ENCODE data around the gene KIAA1958. TPM values are rescaled to one million over a fixed set of nuclear protein-coding genes. Genes with fewer than 3 reads are reported as not detected.

KIAA1958 gene
- total RNA-seq, 1 donor from 2014 or later, result 12.0 TPM

DNA sequence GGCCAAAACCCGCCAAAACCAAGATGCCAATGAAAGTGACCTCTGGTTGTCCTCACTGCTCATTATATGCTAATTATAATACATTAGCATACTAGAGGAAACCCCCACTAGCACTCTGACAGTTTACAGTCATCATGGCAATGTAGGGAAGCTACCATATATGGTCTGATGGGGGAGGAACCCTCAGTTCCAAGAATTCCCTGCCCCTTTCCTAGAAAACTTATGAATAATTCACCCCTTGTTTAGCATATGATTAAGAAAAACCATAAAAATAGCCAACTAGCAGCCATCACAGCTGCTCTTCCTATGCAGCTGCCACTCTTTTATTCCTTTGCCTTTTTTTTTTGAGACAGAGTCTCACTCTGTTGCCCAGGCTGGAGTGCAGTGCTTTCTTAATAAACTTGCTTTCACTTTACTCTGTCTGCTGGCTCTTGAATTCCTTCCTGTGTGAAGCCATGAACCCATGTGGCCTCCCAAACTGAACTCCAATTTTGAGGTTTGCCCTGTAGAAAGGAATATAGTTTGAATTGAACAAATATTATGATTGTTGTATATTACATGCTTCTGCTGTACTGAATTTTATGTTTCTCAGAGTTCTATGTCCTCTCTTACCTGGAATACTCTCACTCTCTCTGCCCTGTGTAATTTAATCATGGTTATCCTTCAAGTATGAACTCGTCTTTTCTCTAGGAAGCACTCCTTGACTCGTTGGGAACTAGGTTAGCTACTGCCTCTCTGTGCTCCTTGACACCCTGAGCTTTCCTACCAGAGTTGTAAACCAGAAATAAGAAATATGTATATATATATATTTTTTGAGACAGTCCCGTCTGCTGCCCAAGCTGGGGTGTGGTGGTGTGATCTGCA lies 59.8 kb downstream of the KIAA1958 start:
- no peak overlapping the region for H2AFZ ChIP-seq (ENCODE audit: low read depth, low read length)
- Mint-ChIP-seq H3K9me3 (ENCODE audit: unreplicated experiment) (no peaks in the 10 kb centered on the region), H3K4me1 (ENCODE audit: low read depth, unreplicated experiment) (peaks cover 14% of the 10 kb centered on the region), H3K27me3 (ENCODE audit: low read depth, unreplicated experiment) (no peaks in the 10 kb centered on the region), H3K36me3 (ENCODE audit: low read depth, unreplicated experiment) (no peaks in the 10 kb centered on the region), H3K27ac (ENCODE audit: unreplicated experiment) (peak overlapping the region; percentile 64), H3K4me3 (ENCODE audit: unreplicated experiment) (no peak overlapping the region)
- H3K4me3 ChIP-seq (ENCODE audit: insufficient read depth, low read depth, low read length), result no peak overlapping the region
- no peak overlapping the region for H3K9ac ChIP-seq (ENCODE audit: low read length)
- no peaks in the 10 kb centered on the region for H3K36me3 ChIP-seq (ENCODE audit: insufficient read depth, low read length)
- H3K4me2 ChIP-seq (ENCODE audit: low read length), result no peak overlapping the region
- H3K27me3 ChIP-seq (ENCODE audit: insufficient read depth, low read length), result no peaks in the 10 kb centered on the region
- peaks cover 3% of the 10 kb centered on the region for H3K79me2 ChIP-seq (ENCODE audit: insufficient read depth, low read length)
- FAIRE-seq (no peak), DNase-seq (ENCODE audit: low read depth) (peak; percentile 70)
- no peaks in the 10 kb centered on the region for H4K20me1 ChIP-seq (ENCODE audit: insufficient read depth, low read length)
- no peak for TF ChIP-seq EZH2 (IDR thresholded peaks at IDR 0.05; ENCODE audit: insufficient read depth, low read length)
- TF ChIP-seq, protein P1, sequence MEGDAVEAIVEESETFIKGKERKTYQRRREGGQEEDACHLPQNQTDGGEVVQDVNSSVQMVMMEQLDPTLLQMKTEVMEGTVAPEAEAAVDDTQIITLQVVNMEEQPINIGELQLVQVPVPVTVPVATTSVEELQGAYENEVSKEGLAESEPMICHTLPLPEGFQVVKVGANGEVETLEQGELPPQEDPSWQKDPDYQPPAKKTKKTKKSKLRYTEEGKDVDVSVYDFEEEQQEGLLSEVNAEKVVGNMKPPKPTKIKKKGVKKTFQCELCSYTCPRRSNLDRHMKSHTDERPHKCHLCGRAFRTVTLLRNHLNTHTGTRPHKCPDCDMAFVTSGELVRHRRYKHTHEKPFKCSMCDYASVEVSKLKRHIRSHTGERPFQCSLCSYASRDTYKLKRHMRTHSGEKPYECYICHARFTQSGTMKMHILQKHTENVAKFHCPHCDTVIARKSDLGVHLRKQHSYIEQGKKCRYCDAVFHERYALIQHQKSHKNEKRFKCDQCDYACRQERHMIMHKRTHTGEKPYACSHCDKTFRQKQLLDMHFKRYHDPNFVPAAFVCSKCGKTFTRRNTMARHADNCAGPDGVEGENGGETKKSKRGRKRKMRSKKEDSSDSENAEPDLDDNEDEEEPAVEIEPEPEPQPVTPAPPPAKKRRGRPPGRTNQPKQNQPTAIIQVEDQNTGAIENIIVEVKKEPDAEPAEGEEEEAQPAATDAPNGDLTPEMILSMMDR (IDR thresholded peaks at IDR 0.05; ENCODE audit: insufficient read depth, low read depth, low read length), result no peak
- H3K9me3 ChIP-seq (ENCODE audit: insufficient read depth, low read depth, low read length), result no peaks in the 10 kb centered on the region
- H3K27ac ChIP-seq (ENCODE audit: low read depth, low read length), result no peak overlapping the region
- H3K4me1 ChIP-seq (ENCODE audit: insufficient read depth, low read length), result peaks cover 5% of the 10 kb centered on the region

DNA sequence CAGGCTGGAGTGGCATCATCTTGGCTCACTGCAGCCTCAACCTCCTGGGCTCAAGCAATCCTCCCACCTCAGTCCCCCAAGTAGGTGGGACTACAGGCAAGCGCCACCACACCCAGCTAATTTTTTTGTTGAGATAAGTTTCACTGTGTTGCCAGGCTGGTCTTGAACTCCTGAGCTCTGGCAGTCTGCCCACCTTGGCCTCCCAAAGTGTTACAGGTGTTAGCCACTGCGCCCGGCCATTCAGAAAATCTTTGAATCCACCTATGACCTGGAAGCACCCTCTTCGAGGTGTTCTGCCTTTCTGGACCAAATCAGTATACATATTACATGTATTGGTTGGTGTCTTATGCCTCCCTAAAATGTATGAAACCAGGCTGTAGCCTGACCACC lies 61.4 kb downstream of the KIAA1958 start:
- FAIRE-seq, result no peak
- H3K4me1 ChIP-seq (ENCODE audit: insufficient read depth, low read length), result peaks cover 5% of the 10 kb centered on the region
- H4K20me1 ChIP-seq (ENCODE audit: insufficient read depth, low read length), result no peaks in the 10 kb centered on the region
- no peak overlapping the region for H3K4me3 ChIP-seq (ENCODE audit: insufficient read depth, low read depth, low read length)
- H3K36me3 Mint-ChIP-seq (ENCODE audit: low read depth, unreplicated experiment), result no peaks in the 10 kb centered on the region
- no peak overlapping the region for H3K4me3 Mint-ChIP-seq (ENCODE audit: unreplicated experiment)
- no peak for DNase-seq (ENCODE audit: low read depth)
- H3K27ac Mint-ChIP-seq (ENCODE audit: unreplicated experiment), result no peak overlapping the region
- no peaks in the 10 kb centered on the region for H3K27me3 ChIP-seq (ENCODE audit: insufficient read depth, low read length)
- H3K9me3 Mint-ChIP-seq (ENCODE audit: unreplicated experiment), result no peaks in the 10 kb centered on the region
- no peak overlapping the region for H3K9ac ChIP-seq (ENCODE audit: low read length)
- H3K9me3 ChIP-seq (ENCODE audit: insufficient read depth, low read depth, low read length), result no peaks in the 10 kb centered on the region
- H3K36me3 ChIP-seq (ENCODE audit: insufficient read depth, low read length), result no peaks in the 10 kb centered on the region
- no peak overlapping the region for H3K27ac ChIP-seq (ENCODE audit: low read depth, low read length)
- H3K4me1 Mint-ChIP-seq (ENCODE audit: low read depth, unreplicated experiment), result peaks cover 17% of the 10 kb centered on the region
- H3K27me3 Mint-ChIP-seq (ENCODE audit: low read depth, unreplicated experiment), result no peaks in the 10 kb centered on the region
- TF ChIP-seq EZH2 (IDR thresholded peaks at IDR 0.05; ENCODE audit: insufficient read depth, low read length), result no peak
- TF ChIP-seq, protein P1 (IDR thresholded peaks at IDR 0.05; ENCODE audit: insufficient read depth, low read depth, low read length), result no peak
- H3K79me2 ChIP-seq (ENCODE audit: insufficient read depth, low read length), result peaks cover 1% of the 10 kb centered on the region
- H2AFZ ChIP-seq (ENCODE audit: low read depth, low read length), result no peak overlapping the region
- no peak overlapping the region for H3K4me2 ChIP-seq (ENCODE audit: low read length)

Measured in astrocyte (in vitro differentiated cells and primary cell).